Trophoblast cell (in vitro differentiated cells and primary cell): ENCODE data around the gene C10orf71.

ENCODE experiments used
- DNase-seq, 2 donors: peaks; one replicate each; pipeline ENCODE4 v3.0.0-alpha.2; 2016
- H2AFZ ChIP-seq: 2 replicates; pipeline ENCODE4 v1.6.1; 2013; ENCODE audit warnings: low read length, moderate library complexity, mild to moderate bottlenecking; ENCODE audit not compliant: insufficient read depth, poor library complexity
- H2AK5ac ChIP-seq: 2 replicates; pipeline ENCODE4 v1.6.1; 2013; ENCODE audit warnings: mild to moderate bottlenecking, low read length
- H2BK120ac ChIP-seq: 2 replicates; pipeline ENCODE4 v1.6.1; 2013; ENCODE audit warnings: low read length, mild to moderate bottlenecking, moderate library complexity; ENCODE audit not compliant: insufficient read depth, poor library complexity
- H2BK12ac ChIP-seq: 2 replicates; pipeline ENCODE4 v1.6.1; 2013; ENCODE audit warnings: mild to moderate bottlenecking, low read length, moderate library complexity
- H2BK5ac ChIP-seq: 2 replicates; pipeline ENCODE4 v1.6.1; 2013; ENCODE audit warnings: low read length, low read depth, moderate library complexity, mild to moderate bottlenecking; ENCODE audit not compliant: poor library complexity
- H3K14ac ChIP-seq: 2 replicates; pipeline ENCODE4 v1.6.1; 2013; ENCODE audit warnings: mild to moderate bottlenecking, low read length
- H3K18ac ChIP-seq: 2 replicates; pipeline ENCODE4 v1.6.1; 2013; ENCODE audit warnings: mild to moderate bottlenecking, low read length
- H3K23ac ChIP-seq: 2 replicates; pipeline ENCODE4 v1.6.1; 2013; ENCODE audit warnings: low read length
- H3K27ac ChIP-seq: 2 replicates; pipeline ENCODE4 v1.5.1; 2013; ENCODE audit warnings: low read depth, mild to moderate bottlenecking, inconsistent platforms, low read length, moderate library complexity
- H3K27me3 ChIP-seq: 2 replicates; pipeline ENCODE4 v1.6.1; 2013; ENCODE audit warnings: inconsistent platforms, mild to moderate bottlenecking, low read length, moderate library complexity; ENCODE audit not compliant: insufficient read depth
- H3K36me3 ChIP-seq, 2 experiments: 1 replicate in 1 of 2; 2 replicates in 1 of 2; pipeline ENCODE4 v1.6.1; 2013; ENCODE audit warnings: low read length in 2 of 2, mild to moderate bottlenecking in 2 of 2, moderate library complexity in 1 of 2; ENCODE audit not compliant: insufficient read depth in 2 of 2, control insufficient read depth in 1 of 2
- H3K4ac ChIP-seq: 2 replicates; pipeline ENCODE4 v1.6.1; 2013; ENCODE audit warnings: low read depth, mild to moderate bottlenecking, low read length, moderate library complexity
- H3K4me1 ChIP-seq, 2 experiments: 1 replicate in 1 of 2; 2 replicates in 1 of 2; pipeline ENCODE4 v1.6.1; 2013; ENCODE audit warnings: low read length in 2 of 2, mild to moderate bottlenecking in 2 of 2, moderate library complexity in 1 of 2; ENCODE audit not compliant: insufficient read depth in 2 of 2, control insufficient read depth in 1 of 2
- H3K4me2 ChIP-seq: 2 replicates; pipeline ENCODE4 v1.6.1; 2013; ENCODE audit warnings: inconsistent platforms, mild to moderate bottlenecking, low read length, moderate library complexity
- H3K4me3 ChIP-seq: 2 replicates; pipeline ENCODE4 v1.5.1; 2013; ENCODE audit warnings: mild to moderate bottlenecking, low read depth, low read length, inconsistent platforms
- H3K79me1 ChIP-seq: one replicate; pipeline ENCODE4 v1.6.1; 2013; ENCODE audit warnings: low read length
- H3K79me2 ChIP-seq: 2 replicates; pipeline ENCODE4 v1.6.1; 2013; ENCODE audit warnings: low read length, mild to moderate bottlenecking; ENCODE audit not compliant: control insufficient read depth, insufficient read depth, poor library complexity
- H3K9ac ChIP-seq: 2 replicates; pipeline ENCODE4 v1.6.1; 2013; ENCODE audit warnings: mild to moderate bottlenecking, low read length
- H3K9me3 ChIP-seq: 2 replicates; pipeline ENCODE4 v1.6.1; 2013; ENCODE audit warnings: low read depth, mild to moderate bottlenecking, control low read depth, inconsistent platforms, low read length; ENCODE audit not compliant: insufficient read depth
- H4K12ac ChIP-seq: 2 replicates; pipeline ENCODE4 v1.6.1; 2013; ENCODE audit warnings: low read depth, mild to moderate bottlenecking, low read length, moderate library complexity
- H4K8ac ChIP-seq: 2 replicates; pipeline ENCODE4 v1.6.1; 2013; ENCODE audit warnings: low read depth, mild to moderate bottlenecking, low read length, moderate library complexity
- H4K91ac ChIP-seq: one replicate; pipeline ENCODE4 v1.6.1; 2013; ENCODE audit warnings: low read depth, mild to moderate bottlenecking, low read length, moderate library complexity
- WGBS: extraction: QIAGEN DNeasy Blood & Tissue Kit; methylation state at CpG from one replicate; pipeline ENCODE4 v1.1.7; 2013; ENCODE audit warnings: missing lambda C conversion rate; ENCODE audit not compliant: insufficient read length, insufficient coverage; ENCODE audit errors: extremely low coverage; 5-methylcytosine and 5-hydroxymethylcytosine counted together

Gene C10orf71

GRCh38 chr10:49300140-49300974, 1.4 kb downstream of the C10orf71 start:
- H3K18ac ChIP-seq = no peak overlapping the region
- no peaks in the 10 kb centered on the region for H3K36me3 ChIP-seq
- H4K12ac ChIP-seq = no peak overlapping the region
- H2BK12ac ChIP-seq = no peak overlapping the region
- H3K4me2 ChIP-seq = no peak overlapping the region
- H3K9ac ChIP-seq = no peak overlapping the region
- H4K91ac ChIP-seq = no peak overlapping the region
- no peaks in the 10 kb centered on the region for H3K79me1 ChIP-seq
- H3K27ac ChIP-seq = no peak overlapping the region
- H4K8ac ChIP-seq = no peak overlapping the region
- H2AK5ac ChIP-seq = no peak overlapping the region
- peaks cover 2 to 4% of the 10 kb centered on the region in 2 experiments for H3K4me1 ChIP-seq
- no peak overlapping the region for H3K23ac ChIP-seq
- no peak for DNase-seq
- H3K27me3 ChIP-seq = peaks cover 1% of the 10 kb centered on the region
- no CpG with 5 or more reads among the region's 6 CpGs for WGBS
- H3K4ac ChIP-seq = no peak overlapping the region
- H2AFZ ChIP-seq = no peak overlapping the region
- H3K14ac ChIP-seq = no peak overlapping the region
- no peaks in the 10 kb centered on the region for H3K79me2 ChIP-seq
- peaks cover 2% of the 10 kb centered on the region for H3K9me3 ChIP-seq
- no peak overlapping the region for H2BK5ac ChIP-seq
- H3K4me3 ChIP-seq = no peak overlapping the region
- H2BK120ac ChIP-seq = no peak overlapping the region

GRCh38 chr10:49301302-49301701, 2.3 kb downstream of the C10orf71 start:
- no peak overlapping the region for H3K4me2 ChIP-seq
- H2BK120ac ChIP-seq = no peak overlapping the region
- no peak overlapping the region for H4K8ac ChIP-seq
- no peaks in the 10 kb centered on the region for H3K79me1 ChIP-seq
- DNase-seq = no peak
- H3K4me3 ChIP-seq = no peak overlapping the region
- peaks cover 1% of the 10 kb centered on the region for H3K27me3 ChIP-seq
- no peaks in the 10 kb centered on the region for H3K79me2 ChIP-seq
- no peak overlapping the region for H2BK5ac ChIP-seq
- H3K36me3 ChIP-seq = no peaks in the 10 kb centered on the region
- no peak overlapping the region for H3K9ac ChIP-seq
- no peak overlapping the region for H3K4ac ChIP-seq
- H2BK12ac ChIP-seq = no peak overlapping the region
- no peak overlapping the region for H2AK5ac ChIP-seq
- peaks cover 2% of the 10 kb centered on the region for H3K9me3 ChIP-seq
- WGBS = no CpG with 5 or more reads among the region's 1 CpG
- H4K91ac ChIP-seq = no peak overlapping the region
- H3K23ac ChIP-seq = no peak overlapping the region
- no peak overlapping the region for H3K27ac ChIP-seq
- H4K12ac ChIP-seq = no peak overlapping the region
- H3K4me1 ChIP-seq = peaks cover 2 to 4% of the 10 kb centered on the region in 2 experiments
- H3K14ac ChIP-seq = no peak overlapping the region
- H2AFZ ChIP-seq = no peak overlapping the region
- no peak overlapping the region for H3K18ac ChIP-seq

GRCh38 chr10:49302088-49302487, 3.1 kb downstream of the C10orf71 start:
- H3K14ac ChIP-seq = no peak overlapping the region

GRCh38 chr10:49303711-49304110, 4.7 kb downstream of the C10orf71 start:
- Histone ChIP-seq H3K9ac (no peak overlapping the region), H3K23ac (no peak overlapping the region), H3K4me2 (no peak overlapping the region), H3K4ac (no peak overlapping the region), H3K27me3 (peaks cover 1% of the 10 kb centered on the region), H3K79me2 (no peaks in the 10 kb centered on the region), H4K12ac (no peak overlapping the region), H3K27ac (no peak overlapping the region), H3K79me1 (no peaks in the 10 kb centered on the region), H2AK5ac (no peak overlapping the region), H2BK120ac (no peak overlapping the region), H4K8ac (no peak overlapping the region), H2AFZ (no peak overlapping the region), H3K18ac (no peak overlapping the region), H3K4me3 (no peak overlapping the region), H3K9me3 (no peaks in the 10 kb centered on the region), H3K4me1 (peaks cover 0 to 6% of the 10 kb centered on the region in 2 experiments), H3K14ac (no peak overlapping the region), H2BK12ac (no peak overlapping the region), H4K91ac (no peak overlapping the region), H2BK5ac (no peak overlapping the region), H3K36me3 (no peaks in the 10 kb centered on the region)
- no peak for DNase-seq
- no CpG with 5 or more reads among the region's 1 CpG for WGBS

More at GRCh38 chr10:49302088-49302487, 3.1 kb downstream of the C10orf71 start:
- Histone ChIP-seq H4K12ac (no peak overlapping the region), H4K91ac (no peak overlapping the region), H2BK120ac (no peak overlapping the region), H3K4ac (no peak overlapping the region), H3K36me3 (no peaks in the 10 kb centered on the region), H2BK5ac (no peak overlapping the region), H3K4me2 (no peak overlapping the region), H2BK12ac (no peak overlapping the region), H3K27me3 (peaks cover 1% of the 10 kb centered on the region), H3K27ac (no peak overlapping the region), H3K9me3 (peaks cover 2% of the 10 kb centered on the region), H2AK5ac (no peak overlapping the region), H3K9ac (no peak overlapping the region), H2AFZ (no peak overlapping the region), H3K4me1 (peaks cover 2 to 4% of the 10 kb centered on the region in 2 experiments), H4K8ac (no peak overlapping the region), H3K4me3 (no peak overlapping the region), H3K79me1 (no peaks in the 10 kb centered on the region), H3K79me2 (no peaks in the 10 kb centered on the region), H3K23ac (no peak overlapping the region), H3K18ac (no peak overlapping the region)
- no peak for DNase-seq
- no CpG with 5 or more reads among the region's 2 CpGs for WGBS
